ENCODE results near the gene SMAD6. TPM values are rescaled to one million over a fixed set of nuclear protein-coding genes. Genes with fewer than 3 reads are reported as not detected.

SMAD6 gene
- total and polyA plus RNA-seq, 2 of the 4 experiments (the other 2 are of a cell fraction): 4.8 to 8.5 TPM

DNA sequence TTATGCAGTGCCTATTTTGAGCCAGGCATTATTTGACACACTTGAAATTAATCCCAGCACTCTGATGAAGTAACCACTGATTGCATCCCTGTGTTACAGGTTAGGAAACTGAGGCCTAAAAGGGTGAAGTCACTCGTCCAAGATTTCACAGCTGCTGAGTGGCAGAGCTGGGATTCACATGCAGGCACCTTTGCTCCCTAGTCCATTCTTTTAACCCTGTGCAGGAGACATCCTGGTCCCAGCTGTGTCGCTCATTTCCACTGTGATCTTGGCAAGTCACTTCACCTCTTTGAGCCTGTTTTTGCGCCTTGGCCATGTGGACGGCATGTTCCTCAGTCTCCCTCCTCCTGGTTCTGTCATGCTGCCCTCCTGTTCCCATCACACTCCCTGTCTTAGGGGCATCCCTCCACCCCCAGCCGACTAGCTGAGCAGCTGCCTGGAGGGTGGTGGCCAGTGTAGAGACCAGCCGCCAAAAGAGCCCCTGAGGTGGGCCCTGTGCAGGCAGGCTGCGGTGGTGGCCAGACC, 70.6 kb downstream of the SMAD6 start:
- Histone ChIP-seq H3K79me1 (ENCODE audit: low read depth in 1 of 2, low read length in 2 of 2) (peaks cover 9 to 85% of the 10 kb centered on the region in 2 experiments; a peak in 3 of 4 replicates), H3K36me3 (ENCODE audit: control insufficient read depth, insufficient read depth, low read length) (no peaks in the 10 kb centered on the region), H2BK5ac (ENCODE audit: low read depth, low read length, poor library complexity, severe bottlenecking) (peak overlapping the region; percentile 41), H2AK9ac (replicated peaks; ENCODE audit: low read depth, low read length, poor library complexity) (peak overlapping the region; percentile 68), H4K5ac (ENCODE audit: low read depth, low read length) (peak overlapping the region; percentile 47), H4K20me1 (ENCODE audit: insufficient read depth, low read length) (no peaks in the 10 kb centered on the region; the same call in 1 of the 2 replicates), H2AK5ac (ENCODE audit: low read depth, low read length) (peak overlapping the region; percentile 80), H2BK20ac (ENCODE audit: low read depth, low read length) (no peak overlapping the region; the same call in 1 of the 2 replicates), H2BK120ac (ENCODE audit: low read depth, low read length) (peak overlapping the region; percentile 68), H3K14ac (replicated peaks; ENCODE audit: low read depth, low read length) (peak overlapping the region; percentile 74), H3K9ac (ENCODE audit: low read depth, low read length) (no peak overlapping the region), H3K4me3 (ENCODE audit: insufficient read depth, low read depth, low read length) (no peak overlapping the region), H3K27me3 (ENCODE audit: control insufficient read depth, insufficient read depth, low read length) (no peaks in the 10 kb centered on the region), H3K4me1 (ENCODE audit: control insufficient read depth, insufficient read depth, low read length) (peaks cover 37% of the 10 kb centered on the region), H3K18ac (ENCODE audit: low read depth, low read length) (peak overlapping the region; percentile 25; the same call in 1 of the 2 replicates), H3K4ac (ENCODE audit: low read depth, low read length) (peak overlapping the region; percentile 82), H3K27ac (ENCODE audit: insufficient read depth, low read length) (peak overlapping the region; percentile 13; the same call in 1 of the 2 replicates), H2BK15ac (ENCODE audit: low read depth, low read length) (peak overlapping the region; percentile 39; the same call in 1 of the 3 replicates), H4K8ac (ENCODE audit: low read depth in 2 of 2, low read length in 2 of 2) (peak overlapping the region in 1 of 2 experiments; percentile 54; a peak in 3 of 4 replicates), H4K91ac (ENCODE audit: insufficient read depth, low read depth, low read length) (peak overlapping the region; percentile 72), H3K23ac (ENCODE audit: low read depth, low read length) (peak overlapping the region; percentile 50; the same call in 1 of the 2 replicates), H3K4me2 (ENCODE audit: low read depth, low read length) (no peak overlapping the region), H3K9me1 (ENCODE audit: insufficient read depth, low read length) (peaks cover 14% of the 10 kb centered on the region; the same call in 1 of the 2 replicates), H3K9me3 (ENCODE audit: control insufficient read depth, insufficient read depth, low read length) (no peaks in the 10 kb centered on the region), H3K56ac (ENCODE audit: extremely low read depth, insufficient read depth, low read length) (no peak overlapping the region), H2AFZ (replicated peaks; ENCODE audit: low read length, poor library complexity) (peak overlapping the region; percentile 78)
- no peak; the same call in 1 of the 2 replicates for ATAC-seq (ENCODE audit: low read depth)
- TF ChIP-seq POLR2A (IDR thresholded peaks at IDR 0.05; ENCODE audit: low read depth, low read length) (no peak), MAZ (IDR thresholded peaks at IDR 0.05; ENCODE audit: borderline replicate concordance, low read depth, low read length) (no peak), RAD21 (IDR thresholded peaks at IDR 0.05; ENCODE audit: low read length) (no peak), USF2 (IDR thresholded peaks at IDR 0.05; ENCODE audit: low read depth, low read length) (no peak), CTCF (conservative IDR thresholded peaks at IDR 0.05; ENCODE audit: low read depth, low read length) (no peak), RFX5 (IDR thresholded peaks at IDR 0.05; ENCODE audit: low read depth, low read length) (no peak), SMC3 (IDR thresholded peaks at IDR 0.05; ENCODE audit: low read depth, low read length) (no peak)
- TF ChIP-seq, protein P1, sequence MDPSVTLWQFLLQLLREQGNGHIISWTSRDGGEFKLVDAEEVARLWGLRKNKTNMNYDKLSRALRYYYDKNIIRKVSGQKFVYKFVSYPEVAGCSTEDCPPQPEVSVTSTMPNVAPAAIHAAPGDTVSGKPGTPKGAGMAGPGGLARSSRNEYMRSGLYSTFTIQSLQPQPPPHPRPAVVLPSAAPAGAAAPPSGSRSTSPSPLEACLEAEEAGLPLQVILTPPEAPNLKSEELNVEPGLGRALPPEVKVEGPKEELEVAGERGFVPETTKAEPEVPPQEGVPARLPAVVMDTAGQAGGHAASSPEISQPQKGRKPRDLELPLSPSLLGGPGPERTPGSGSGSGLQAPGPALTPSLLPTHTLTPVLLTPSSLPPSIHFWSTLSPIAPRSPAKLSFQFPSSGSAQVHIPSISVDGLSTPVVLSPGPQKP (IDR thresholded peaks at IDR 0.05; ENCODE audit: borderline replicate concordance, low read depth, low read length): no peak
- no peak for DNase-seq
- in situ Hi-C loops (cut with MboI; ENCODE audit: low sequenced_read_pairs): loop anchor here (5.0 kb wide), 1 partner anchor 65 kb away; no protein-coding TSS in a partner anchor
- dilution Hi-C loops (cut with HindIII; ENCODE audit: low sequenced_read_pairs, unreplicated experiment): no loop called here
- ChIA-PET CTCF (interaction anchor here (0.7 to 2.5 kb wide), 4 partner anchors 66 to 86 kb away, joined by 3 to 11 read pairs (median 6); no protein-coding TSS in a partner anchor), POLR2A (ENCODE audit: unreplicated experiment) (no interaction called here)
- BruUV-seq (replicated peaks): no TSS peak
- intact Hi-C loops (cut with micrococcal nuclease): loop anchor here (5.0 kb wide), 3 partner anchors 80 to 170 kb away; no protein-coding TSS in a partner anchor
- WGBS, 2 experiments (ENCODE audit: extremely low coverage in 2 of 2, insufficient read length in 1 of 2): 50% methylated on average over 1 of the region's 7 CpGs; no CpG with 5 or more reads in 1 of the 2 experiments

All from IMR-90 (cell line).